ENCODE results near the gene NUDC. TPM values are rescaled to one million over a fixed set of nuclear protein-coding genes. Genes with fewer than 3 reads are reported as not detected.

NUDC gene
- total and polyA plus RNA-seq, 10 of the 15 experiments (the other 5 are each of a cell fraction or from before 2014, with no cell fraction given): 5.5 to 227 (median 67.4) TPM

- TF ChIP-seq E2F8 (IDR thresholded peaks at IDR 0.05; ENCODE audit: low read depth, partially characterized antibody) (peak; percentile 67), BCL3 (IDR thresholded peaks at IDR 0.05; ENCODE audit: borderline replicate concordance, insufficient read depth, low read depth, low read length, poor library complexity, severe bottlenecking) (peak; percentile 49), ZNF217 (IDR thresholded peaks at IDR 0.05) (no peak), SIN3A (IDR thresholded peaks at IDR 0.05; ENCODE audit: low read depth, low read length) (no peak; the same call in none of the 2 replicates)
These were observed 31.7 kb upstream of the NUDC start, which contains the start of gene GPN2 (continued) for GRCh38 chr1:26889551-26890466.

GRCh38 chr1:26890467-26890796, 31.1 kb upstream of the NUDC start:
- peak overlapping the region; percentile 71 for H2AFZ ChIP-seq (ENCODE audit: control insufficient read depth, low read depth, low read length)
- ChIA-PET SMC1A (ENCODE audit: uncharacterized antibody, unreplicated experiment) (interaction anchor here (0.6 to 4.4 kb wide), 9 partner anchors 9 to 288 kb away, joined by 3 to 18 read pairs (median 3); partner anchors contain the start of gene GPATCH3), CTCF (interaction anchor here (0.6 to 2.8 kb wide), 10 partner anchors 9 to 360 kb away, joined by 3 to 12 read pairs (median 6); partner anchors contain the start of gene GPATCH3), RAD21 (ENCODE audit: unreplicated experiment) (interaction anchor here (0.6 to 2.0 kb wide), 6 partner anchors 10 to 390 kb away, joined by 3 to 12 read pairs (median 4); partner anchors contain the start of genes GPATCH3 and PIGV), POLR2A (interaction anchor here (0.5 to 3.1 kb wide), 6 partner anchors 10 to 52 kb away, joined by 3 to 33 read pairs (median 6); partner anchors contain the start of gene GPATCH3)
- peak overlapping the region; percentile 99 for H3K4me2 ChIP-seq (ENCODE audit: control insufficient read depth, insufficient read depth)
- peaks cover 7 to 10% of the 10 kb centered on the region in 2 experiments for H3K36me3 ChIP-seq (ENCODE audit: control insufficient read depth in 2 of 2, insufficient read depth in 2 of 2, low read length in 1 of 2)
- no peaks in the 10 kb centered on the region for H3K27me3 ChIP-seq (replicated peaks in 1 of 2; ENCODE audit: control insufficient read depth in 2 of 2, insufficient read depth in 2 of 2, low read length in 1 of 2)
- in situ Hi-C loops (cut with MboI): no loop called here
- H3K4me3 ChIP-seq: peak overlapping the region; percentile 96
- BruUV-seq (replicated peaks): TSS peak; percentile 98
- intact Hi-C loops (cut with micrococcal nuclease; ENCODE audit: unreplicated experiment): no loop called here
- H3K79me2 ChIP-seq (ENCODE audit: control insufficient read depth, insufficient read depth, low read length): peaks cover 23% of the 10 kb centered on the region
- H3K9me3 ChIP-seq (replicated peaks; ENCODE audit: control insufficient read depth, insufficient read depth, low read length): no peaks in the 10 kb centered on the region
- WGBS (ENCODE audit: insufficient coverage, insufficient replicate concordance, low lambda C conversion rate, missing lambda C conversion rate): 24% methylated on average over 12 of the region's 12 CpGs
- 0 out of 2 replicates have a peak, but pooled peaks cover 3% of the 10 kb centered on the region for H4K20me1 ChIP-seq (ENCODE audit: control insufficient read depth, insufficient read depth)
- H3K9ac ChIP-seq (ENCODE audit: control insufficient read depth, insufficient read depth, low read length): peak overlapping the region; percentile 92
- no peak for DNase-seq (ENCODE audit: low read depth, low spot score)
- FAIRE-seq: no peak
- peaks cover 9% of the 10 kb centered on the region for H3K4me1 ChIP-seq (ENCODE audit: control insufficient read depth, insufficient read depth, low read length)
- ATAC-seq: peak; percentile 62
- peak overlapping the region; percentile 82 for H3K27ac ChIP-seq (ENCODE audit: control insufficient read depth, insufficient read depth)
- TF ChIP-seq KLF5 (IDR thresholded peaks at IDR 0.05; ENCODE audit: partially characterized antibody): no peak
- 0 out of 2 replicates have a peak, but pooled peaks have one; percentile 8 for TF ChIP-seq HDGF (IDR thresholded peaks at IDR 0.05)
- TF ChIP-seq HSF1 (IDR thresholded peaks at IDR 0.05; ENCODE audit: low read depth, low read length): no peak
- TF ChIP-seq E2F8 (IDR thresholded peaks at IDR 0.05; ENCODE audit: low read depth, partially characterized antibody): no peak
- peak; percentile 48; the same call in 1 of the 2 replicates for TF ChIP-seq MLLT1 (IDR thresholded peaks at IDR 0.05)

All from GM12878 (cell line).